DMS114 treated with DMSO at 0.1 percent for 48 hours (cell line): ENCODE measurements around the gene TBCD.

Experiments used
- DNase-seq: peaks from one replicate; lab custom pipeline; 2025; ENCODE audit not compliant: unreplicated experiment; lab: John Stamatoyannopoulos, UW

Gene TBCD

DNA sequence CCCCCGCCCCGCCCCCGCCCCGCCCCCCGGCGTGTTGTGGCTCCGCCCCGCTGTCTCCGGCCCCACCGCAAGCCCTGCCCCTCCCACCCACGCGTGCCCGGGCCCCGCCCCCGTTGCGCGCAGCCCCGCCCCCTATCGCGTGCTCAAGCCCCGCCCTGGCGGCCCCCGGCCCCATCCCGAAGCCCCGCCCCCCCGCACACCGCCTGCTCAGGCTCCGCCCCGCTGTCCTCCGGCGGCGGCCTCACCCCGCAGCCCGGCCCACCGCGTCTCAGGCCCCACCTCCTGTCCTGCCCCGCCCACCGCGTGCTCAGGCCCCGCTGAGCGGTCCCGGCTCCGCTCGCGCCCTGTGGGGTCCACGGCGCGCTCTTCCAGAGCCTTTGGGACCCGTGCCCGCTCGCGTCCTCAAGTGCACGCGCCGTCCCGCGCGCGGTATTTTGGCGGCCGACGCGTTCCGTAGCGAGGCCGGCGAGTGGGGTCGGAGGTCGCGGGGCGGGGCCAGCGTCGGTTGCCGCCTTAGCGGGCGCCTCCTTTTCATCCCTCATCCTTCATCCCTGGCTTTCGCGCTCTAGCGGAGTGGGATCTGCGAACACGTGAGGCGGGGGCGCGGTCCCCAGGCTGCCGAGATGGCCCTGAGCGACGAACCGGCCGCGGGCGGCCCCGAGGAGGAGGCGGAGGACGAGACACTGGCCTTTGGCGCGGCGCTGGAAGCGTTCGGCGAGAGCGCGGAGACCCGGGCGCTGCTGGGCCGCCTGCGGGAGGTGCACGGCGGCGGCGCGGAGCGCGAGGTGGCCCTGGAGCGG is at the start of gene TBCD:
TSS of gene TBCD (plus strand) at position 495 of the 800 bp plus-strand sequence. CDS start at position 624, 129 bp downstream.
- peak; percentile 82 for DNase-seq

DNA sequence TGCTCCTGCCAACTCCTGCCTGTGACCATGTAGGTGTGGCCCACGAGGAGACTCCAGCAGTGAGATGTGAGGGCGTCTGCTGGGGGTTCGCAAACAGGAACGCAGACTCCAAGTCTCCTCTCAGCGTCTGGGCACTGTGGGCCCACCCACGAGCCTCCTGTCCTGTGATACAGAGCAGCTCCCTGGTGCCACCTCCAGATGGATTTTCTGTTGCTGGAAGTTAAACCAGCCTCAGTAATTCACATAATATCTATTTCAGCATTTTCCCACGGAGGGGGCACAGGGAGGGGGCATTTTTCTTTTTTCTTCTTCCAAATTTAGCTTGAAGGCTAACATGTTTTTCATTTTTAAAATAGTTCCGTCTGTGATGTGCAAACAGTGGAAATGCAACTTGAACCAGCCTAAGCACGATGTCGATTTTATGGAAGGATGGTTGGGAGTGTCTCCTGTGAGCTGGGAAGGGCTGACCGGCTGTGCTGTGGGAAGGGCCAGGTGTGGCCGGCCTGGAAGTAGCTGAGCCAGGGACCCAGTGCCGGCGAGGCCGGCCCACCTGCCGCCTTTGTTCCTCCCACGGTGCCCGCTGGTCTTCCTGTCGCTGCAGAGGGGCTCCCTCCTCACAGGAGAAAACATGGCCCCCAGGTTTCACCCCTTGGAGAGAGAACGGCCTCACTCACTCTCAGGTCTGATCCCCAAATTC is 49.5 kb upstream of the TBCD start:
- DNase-seq: no peak

DNA sequence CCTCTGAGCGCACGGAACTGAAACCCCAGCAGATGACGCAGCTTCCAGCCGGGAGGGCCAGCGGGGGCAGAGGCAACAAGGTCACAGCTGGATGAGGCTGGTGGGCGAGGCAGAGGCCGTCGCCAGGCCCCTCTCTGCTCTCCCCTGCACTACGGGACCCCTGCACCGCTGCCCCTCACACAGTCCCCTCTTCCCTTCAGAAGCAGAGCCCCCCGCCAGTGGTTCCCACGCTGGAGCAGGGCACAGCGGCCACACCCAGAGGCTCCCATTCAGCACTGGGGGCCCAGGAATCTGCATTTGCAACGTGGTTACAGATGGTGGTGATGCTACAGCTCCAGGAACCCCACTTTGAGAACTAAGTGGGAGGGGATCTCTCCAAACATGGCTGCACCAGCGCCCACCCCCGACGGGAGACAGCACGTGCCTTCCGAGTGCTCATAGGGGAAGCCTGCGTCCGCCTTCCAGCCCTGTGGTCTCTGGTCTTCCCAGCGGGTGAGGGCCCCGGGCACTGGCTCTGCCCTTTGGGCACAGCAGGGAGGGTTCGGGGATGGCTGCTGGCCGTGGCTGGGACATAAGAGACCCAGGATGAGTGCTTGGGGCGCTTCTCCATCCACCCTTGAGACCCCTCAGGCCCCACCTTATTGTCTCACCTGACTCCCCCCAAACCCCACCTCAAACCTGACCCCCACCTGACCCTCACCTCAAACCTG is 48.7 kb upstream of the TBCD start:
- DNase-seq: no peak

DNA sequence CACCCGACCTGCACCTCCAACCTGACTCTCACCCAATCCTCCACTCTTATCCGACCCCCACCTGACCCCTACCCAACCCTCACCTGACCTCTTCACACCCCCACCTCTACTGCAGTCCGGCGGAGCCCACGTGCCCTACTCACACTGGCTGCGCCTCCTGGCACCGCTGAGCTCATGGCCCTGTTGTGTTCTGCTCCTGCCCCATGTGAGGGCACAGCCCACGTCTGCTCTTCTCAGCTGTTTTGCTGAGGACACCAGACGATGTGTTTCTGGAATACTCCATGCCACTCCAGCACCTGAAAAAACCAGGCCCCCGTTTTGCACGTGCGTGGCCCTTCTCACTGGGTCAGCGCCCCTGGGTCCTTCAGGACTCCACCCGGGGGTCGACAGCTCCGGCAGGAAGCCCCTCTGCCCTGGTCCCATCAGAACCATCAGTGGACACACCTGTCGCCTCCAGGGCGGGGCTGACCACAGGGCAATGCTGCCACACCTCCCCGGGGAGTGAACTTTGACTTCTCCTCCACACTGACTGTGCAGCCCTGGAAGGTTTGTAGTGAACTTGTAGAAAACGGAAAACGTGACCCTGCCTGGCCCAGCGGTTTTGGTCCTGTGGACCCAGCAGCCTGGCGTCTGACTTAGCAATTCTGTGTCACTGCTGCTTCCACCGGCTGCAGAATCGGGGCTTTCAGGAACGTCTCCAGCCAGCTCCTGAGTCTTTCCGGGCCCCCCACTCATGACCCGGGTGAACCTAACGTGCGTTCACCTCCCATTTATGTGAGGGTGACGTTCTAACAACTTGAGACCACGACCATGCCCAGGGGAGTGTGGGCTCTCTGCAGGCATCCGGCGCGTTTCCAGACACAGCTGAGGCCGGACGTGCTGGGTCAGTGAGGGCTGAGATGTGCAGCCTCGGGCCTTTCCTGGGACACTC is 47.7 kb upstream of the TBCD start:
- DNase-seq: no peak

DNA sequence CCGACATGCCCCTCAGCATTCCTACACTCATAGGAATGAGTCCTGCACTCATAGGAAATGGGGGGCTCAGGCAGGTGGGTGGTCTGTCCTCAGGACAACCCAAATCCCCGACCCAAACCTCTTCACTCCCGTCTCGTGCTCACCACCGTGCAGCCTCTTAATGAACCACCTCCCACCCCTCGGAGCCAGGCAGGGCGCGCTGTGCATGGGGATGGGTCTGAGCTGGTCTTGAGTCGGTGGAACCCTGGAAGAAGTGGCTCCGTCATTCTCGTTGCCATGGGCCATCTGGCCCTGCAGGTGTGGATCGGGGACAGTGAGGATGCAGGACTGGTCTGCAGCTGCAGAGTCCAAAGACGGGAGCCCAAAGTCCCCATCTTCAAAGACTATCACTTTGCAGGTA is 47.0 kb upstream of the TBCD start:
- no peak for DNase-seq

DNA sequence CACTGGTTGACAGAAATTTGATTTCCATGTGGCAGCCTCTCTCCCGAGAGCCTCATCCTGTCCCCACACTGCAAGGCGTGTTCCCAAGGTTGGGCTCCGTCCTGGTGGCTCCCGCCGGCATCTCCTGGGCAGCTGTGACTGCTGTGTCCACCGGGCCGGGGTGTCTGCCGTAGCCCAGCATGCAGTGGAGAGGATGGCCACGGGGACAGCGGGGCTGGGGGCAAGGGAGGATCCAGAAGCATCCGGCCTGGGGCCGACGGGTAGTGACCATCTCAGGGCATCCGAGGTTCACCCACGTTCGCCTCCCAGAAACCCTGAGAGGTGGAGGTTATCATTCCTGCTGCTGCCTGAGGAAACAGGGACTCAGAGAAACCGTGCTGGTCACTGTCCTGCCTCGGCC is 46.1 kb upstream of the TBCD start:
- no peak for DNase-seq

DNA sequence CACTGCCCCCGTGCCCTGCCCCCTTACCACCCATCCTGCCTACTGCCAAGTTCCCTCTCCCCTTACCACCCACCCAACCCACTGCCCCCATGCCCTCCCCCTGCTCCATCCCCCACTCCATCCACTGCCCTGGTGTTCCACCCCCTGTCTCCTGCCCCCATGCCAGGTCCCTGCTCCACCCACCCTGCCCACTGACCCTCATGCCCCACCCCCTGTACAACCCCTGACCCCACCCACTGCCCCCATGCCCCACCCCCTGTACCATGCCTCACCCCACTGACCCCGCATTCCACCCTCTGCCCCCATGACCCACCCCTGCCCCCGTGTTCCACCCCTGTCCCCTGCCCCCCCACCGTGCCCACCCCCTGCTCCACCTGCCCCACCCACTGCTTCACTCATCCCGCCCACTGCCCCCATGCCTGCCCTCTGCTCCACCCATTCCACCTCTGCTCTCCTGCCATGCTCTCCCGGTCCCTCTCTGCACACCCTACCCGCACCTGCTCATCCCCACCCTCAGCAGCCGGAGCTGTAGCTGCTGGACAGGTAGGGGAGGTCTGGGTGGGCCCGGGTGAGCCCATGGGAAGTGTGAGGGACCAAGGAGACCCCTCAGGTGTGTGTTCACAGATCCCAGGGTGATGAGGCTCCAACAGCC is 42.7 kb upstream of the TBCD start:
- no peak for DNase-seq

DNA sequence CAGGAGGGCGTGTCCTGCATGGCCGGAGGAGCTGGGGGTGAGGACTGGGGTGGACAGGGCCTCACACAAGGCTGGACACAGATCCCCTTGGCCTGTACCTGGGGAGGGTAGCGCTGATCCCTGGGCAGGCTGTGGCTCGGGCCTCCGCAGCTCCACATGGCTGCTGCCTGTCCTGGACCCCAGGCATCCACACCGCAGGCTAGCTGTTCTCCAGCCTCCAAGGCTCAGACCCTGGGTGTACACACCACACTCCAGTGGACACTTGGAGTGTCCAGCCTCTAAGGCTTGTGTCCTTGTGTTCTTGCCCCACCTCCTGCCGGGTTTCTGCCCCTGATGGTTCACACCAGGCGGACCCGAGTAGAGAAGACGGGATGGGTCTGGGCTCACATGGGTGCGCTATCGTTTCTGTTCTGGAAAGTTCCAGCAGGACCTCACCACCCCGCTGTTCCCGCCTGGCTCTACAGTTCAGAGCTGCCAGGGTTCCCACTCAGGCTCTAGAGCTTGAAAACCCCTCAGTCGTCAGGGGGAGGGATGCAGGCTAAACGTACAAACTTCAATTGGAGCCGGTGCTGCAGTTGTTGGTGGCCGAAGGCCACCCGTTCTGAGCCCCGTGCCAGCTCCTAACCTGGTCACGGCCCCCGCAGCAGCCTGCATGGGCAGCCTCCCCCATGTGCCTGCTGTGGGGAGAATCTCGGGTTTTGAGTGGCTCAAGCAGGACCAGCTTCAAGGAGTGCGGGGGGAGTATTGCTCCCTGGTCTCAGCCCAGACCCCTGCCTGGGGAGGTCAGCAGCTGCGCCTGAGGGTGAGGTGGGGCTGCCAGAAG is 42.0 kb upstream of the TBCD start:
- DNase-seq: no peak

DNA sequence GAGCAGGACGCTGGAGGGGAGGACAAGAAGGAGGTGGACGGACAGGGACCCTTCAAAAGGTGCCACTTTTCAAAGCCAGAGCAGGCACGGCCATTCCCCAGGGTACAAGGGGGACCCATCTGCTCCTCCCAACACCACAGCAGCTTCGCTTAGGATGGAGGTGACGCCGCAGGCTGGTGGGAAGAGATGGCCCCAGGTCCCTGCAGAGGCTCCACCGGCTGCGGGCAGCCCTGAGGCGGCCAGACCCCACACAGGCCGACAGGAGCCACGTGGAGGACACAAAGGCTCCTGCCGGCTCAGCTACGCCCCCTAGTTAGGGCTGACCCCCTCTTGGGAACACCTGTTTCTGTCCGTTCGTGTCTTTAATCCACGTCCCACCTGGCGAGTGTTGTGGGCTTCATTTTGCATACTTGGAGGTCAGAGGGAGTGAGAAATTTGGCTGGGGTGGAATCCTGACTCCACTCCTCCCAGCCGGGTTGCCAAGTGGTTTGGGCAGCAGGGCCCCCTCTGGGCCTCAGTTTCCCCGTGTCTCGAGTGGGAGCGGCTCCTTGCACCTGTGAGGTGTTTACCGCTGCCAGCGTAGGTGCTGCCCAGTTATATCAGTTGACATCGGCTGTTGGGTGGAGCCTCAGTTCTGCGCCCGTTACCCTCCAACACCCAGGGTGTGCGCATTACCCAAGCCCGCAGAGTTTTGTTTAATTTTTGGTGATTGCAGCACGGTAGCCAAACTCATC is 41.2 kb upstream of the TBCD start:
- no peak for DNase-seq

DNA sequence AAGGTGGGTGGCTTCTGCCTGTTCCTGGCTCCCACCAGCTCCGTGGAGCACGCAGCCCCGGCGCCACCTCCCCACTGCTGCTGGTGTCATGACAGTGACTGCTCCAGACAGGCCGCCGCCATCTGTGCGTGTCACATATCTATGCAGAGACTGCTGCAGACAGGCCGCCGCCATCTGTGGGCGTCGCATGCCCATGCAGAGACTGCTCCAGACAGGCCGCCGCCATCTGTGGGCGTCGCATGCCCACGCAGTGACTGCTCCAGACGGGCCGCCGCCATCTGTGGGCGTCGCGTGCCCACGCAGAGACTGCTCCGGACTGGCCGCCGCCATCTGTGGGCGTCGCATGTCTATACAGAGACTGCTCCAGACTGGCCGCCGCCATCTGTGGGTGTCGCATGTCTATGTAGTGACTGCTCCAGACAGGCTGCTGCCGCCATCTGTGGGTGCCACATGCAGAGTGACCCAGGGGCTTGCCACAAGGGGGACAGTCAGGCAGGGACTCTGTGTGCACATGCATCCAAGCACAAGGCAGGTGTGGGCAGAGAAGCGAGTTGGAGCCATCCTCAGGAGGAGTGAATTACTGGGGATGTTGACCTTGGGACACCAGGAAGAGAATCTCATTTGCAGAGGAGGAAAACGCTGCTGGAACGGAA is 38.7 kb upstream of the TBCD start:
- DNase-seq: no peak

DNA sequence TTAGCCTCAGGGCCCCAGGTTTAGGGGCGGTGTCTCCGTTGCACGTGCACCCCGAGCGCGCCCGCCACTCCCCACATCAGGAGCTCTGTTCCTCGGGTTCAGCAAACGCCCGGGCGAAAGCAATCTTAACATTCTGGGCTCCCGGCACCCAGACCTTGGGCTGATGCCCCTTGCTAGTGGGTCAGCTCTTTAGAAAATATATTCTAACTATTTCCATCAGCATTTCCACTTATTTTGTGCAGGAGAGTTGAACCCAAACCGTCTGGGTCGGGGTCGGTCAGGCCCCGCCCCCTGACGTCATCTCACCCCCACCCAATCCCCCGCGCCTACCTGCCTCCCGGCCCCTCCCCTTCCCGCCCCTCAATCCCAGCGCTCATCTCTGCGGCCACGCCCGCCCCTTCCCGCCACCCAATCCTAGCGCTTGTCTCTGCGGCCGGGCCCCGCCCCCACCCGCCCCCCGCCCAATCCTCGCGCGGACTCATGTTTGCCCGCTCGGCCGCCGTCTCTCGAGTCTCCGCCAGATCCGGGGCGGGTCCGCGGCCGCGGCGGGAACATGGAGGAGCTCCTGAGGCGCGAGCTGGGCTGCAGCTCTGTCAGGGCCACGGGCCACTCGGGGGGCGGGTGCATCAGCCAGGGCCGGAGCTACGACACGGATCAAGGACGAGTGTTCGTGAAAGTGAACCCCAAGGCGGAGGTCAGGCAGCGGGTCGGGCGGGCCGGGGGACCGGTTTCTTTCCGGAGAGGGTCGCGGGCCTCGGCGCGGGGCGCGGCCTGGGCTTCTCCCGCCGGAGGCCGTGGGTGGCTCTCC is 35.5 kb upstream of the TBCD start, which contains the start of gene FN3KRP:
TSS of gene FN3KRP (plus strand) at position 504 of the 808 bp plus-strand sequence. CDS start at position 554, 50 bp downstream.
- peak; percentile 69 for DNase-seq

DNA sequence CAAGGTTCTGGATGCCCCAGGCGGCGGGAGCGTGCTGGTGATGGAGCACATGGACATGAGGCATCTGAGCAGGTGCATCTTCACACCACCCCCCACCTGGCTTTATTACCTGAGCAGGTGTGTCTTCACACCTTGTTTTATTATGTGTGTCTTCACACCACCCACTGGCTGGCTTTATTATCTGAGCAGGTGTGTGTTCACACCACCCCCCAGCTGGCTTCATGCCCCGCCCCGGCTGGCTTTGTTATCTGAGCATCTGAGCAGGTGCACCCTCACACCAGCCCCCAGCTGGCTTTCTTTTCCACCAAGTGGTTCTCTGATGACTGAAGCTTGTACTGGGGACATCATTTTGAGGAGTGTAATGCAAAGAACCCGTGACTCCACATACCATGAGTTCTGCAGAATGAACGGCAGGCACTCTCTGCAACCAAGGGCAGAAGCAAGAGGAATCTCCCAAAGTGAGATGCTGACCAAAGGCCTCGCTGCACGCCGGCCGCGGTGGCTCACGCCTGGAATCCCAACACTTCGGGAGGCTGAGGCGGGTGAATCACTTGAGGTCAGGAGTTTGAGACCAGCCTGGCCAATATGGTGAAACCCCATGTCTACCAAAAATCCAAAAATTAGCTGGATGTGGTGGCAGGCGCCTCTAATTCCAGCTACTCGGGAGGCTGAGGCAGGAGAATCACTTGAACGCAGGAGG is 32.7 kb upstream of the TBCD start:
- no peak for DNase-seq

DNA sequence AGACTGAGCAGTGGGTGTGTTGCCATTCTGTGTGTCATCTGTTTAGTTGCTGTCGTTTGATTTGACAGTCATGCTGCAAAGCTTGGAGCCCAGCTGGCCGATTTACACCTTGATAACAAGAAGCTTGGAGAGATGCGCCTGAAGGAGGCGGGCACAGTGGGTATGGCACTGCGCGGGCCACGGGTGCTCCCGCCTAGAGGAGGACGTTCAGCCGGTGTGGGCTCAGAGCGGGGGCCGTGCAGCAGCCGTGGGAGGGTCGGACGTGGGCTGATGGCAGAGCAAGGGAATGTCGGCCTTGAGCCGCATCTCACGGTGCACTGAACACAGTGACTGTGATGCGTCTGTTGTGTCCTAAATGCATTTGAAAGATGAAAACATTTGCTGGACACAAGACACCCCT is 31.7 kb upstream of the TBCD start:
- no peak for DNase-seq

DNA sequence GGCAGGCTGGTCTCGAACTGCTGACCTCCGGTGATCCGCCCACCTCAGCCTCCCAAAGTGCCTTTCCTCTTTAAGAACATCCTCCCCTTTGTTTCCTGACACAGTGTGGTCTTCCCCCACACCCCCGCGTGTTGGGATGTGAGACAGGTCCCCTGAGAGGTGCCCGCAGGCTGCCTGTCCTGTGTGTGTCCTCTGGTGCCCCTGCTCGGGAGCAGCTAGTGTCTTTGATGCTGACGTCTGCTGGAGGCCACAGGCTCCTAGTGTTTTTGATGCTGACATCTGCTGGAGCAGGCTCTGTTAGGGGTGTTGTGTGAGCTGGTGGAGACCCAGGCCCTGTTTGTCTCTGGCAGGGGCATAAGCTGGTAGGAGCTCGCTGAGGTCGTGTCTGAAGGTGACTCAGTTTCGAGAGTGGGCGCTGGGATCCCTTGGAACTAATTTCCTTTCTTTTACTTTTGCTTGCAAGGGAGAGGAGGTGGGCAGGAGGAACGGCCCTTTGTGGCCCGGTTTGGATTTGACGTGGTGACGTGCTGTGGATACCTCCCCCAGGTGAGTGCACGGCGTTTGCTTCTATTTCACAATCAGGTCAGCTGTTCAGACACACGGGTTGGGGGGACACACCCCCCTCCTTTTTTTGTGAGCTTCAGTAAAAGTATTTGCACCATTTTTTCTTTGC is 29.4 kb upstream of the TBCD start:
- no peak for DNase-seq

DNA sequence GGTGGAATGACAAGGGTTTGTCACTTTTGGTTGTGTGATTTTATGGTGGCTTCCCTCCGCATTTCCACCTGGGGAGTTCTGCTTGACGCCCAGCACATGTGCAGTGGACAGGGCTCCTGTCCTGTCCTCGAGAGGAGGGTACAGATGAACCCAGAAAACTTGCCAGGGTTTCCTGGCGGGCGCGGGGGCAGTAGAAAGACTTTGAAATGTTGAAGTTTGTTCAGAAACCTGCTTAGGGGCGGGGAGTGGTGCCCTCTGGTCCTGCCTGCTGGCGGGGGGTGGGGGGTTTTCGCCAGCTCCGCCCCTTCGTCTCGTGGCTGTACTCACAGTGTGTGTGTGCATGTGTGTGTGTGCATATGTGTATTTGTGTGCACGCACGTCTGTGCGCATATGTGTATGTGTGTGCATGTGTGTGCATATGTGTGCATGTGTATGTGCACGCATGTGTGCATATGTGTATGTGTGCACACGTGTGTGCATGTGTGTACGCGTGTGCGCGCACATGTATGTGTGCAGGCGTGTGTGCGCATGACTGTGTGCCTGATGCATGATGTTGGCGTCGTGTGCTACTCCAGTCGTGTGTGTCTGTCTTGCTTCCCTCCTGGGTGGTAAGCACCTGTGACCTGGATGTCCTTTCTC is 28.6 kb upstream of the TBCD start:
- no peak for DNase-seq

DNA sequence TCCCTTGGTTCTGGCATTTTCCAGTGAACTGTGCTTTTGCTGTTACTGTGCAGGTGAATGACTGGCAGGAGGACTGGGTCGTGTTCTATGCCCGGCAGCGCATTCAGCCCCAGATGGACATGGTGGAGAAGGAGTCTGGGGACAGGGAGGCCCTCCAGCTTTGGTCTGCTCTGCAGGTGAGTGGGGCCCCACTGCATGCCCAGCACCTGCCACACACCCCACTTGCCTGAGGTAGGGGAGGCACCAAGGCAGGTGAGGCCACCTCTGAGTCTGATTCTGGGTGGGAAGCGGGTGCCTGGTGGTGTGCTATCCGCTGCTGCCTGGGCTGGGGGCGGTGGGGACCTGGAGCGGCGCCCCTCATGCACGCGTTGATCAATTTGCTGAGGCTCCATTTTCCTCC is 25.4 kb upstream of the TBCD start:
- no peak for DNase-seq
